NCI-H1048 (cell line): ENCODE data around the gene ECM1.

Experiments
- DNase-seq: peaks from one replicate; lab custom pipeline; 2025; lab: John Stamatoyannopoulos, UW

ECM1 gene

GRCh38 chr1:150558761-150559655 lies 51.1 kb downstream of the ECM1 start:
- no peak for DNase-seq

- DNase-seq: no peak
Observed at GRCh38 chr1:150559656-150560010, 51.7 kb downstream of the ECM1 start.

- peak; percentile 54 for DNase-seq
Observed at GRCh38 chr1:150560011-150560438, 52.1 kb downstream of the ECM1 start.

- peak; percentile 67 for DNase-seq
Observed at GRCh38 chr1:150560576-150561253, 52.8 kb downstream of the ECM1 start.

GRCh38 chr1:150561254-150561973 lies 53.5 kb downstream of the ECM1 start:
- peak; percentile 88 for DNase-seq

- peak; percentile 76 for DNase-seq
Observed at GRCh38 chr1:150561974-150562445, 54.1 kb downstream of the ECM1 start.

- no peak for DNase-seq
Observed at GRCh38 chr1:150562446-150563339, 54.8 kb downstream of the ECM1 start.
